Calu3 (cell line): Measurements from ENCODE around the gene TRABD2B. TPM values are rescaled to one million over a fixed set of nuclear protein-coding genes. Genes with fewer than 3 reads are reported as not detected.

Source experiments
- BruUV-seq: library from RNA; stranded (reverse); fragments of 400-500 nt; replicated peaks from 2 replicates; lab custom pipeline; 2021; lab: Mats Ljungman, UMichigan
- CTCF ChIA-PET: fragments of 300-600 bp; sonication (Branson Sonifier 250); formaldehyde crosslinking; loops from one replicate; lab custom pipeline; 2022; ENCODE audit warnings: antibody characterized with exemption; lab: Charles Lee
- DNase-seq: peaks from one replicate; pipeline ENCODE4 v3.0.0; 2022
- H3K27ac Mint-ChIP-seq: one replicate; pipeline ENCODE4 v1.8.0; 2022; ENCODE audit warnings: mixed read lengths; ENCODE audit not compliant: unreplicated experiment
- H3K27me3 Mint-ChIP-seq: one replicate; pipeline ENCODE4 v1.8.0; 2022; ENCODE audit warnings: mixed read lengths; ENCODE audit not compliant: unreplicated experiment
- H3K36me3 Mint-ChIP-seq: one replicate; pipeline ENCODE4 v1.8.0; 2022; ENCODE audit warnings: mild to moderate bottlenecking, moderate library complexity, mixed read lengths; ENCODE audit not compliant: insufficient read depth, unreplicated experiment
- H3K4me1 Mint-ChIP-seq: one replicate; pipeline ENCODE4 v1.8.0; 2022; ENCODE audit warnings: mild to moderate bottlenecking, low read depth, mixed read lengths; ENCODE audit not compliant: unreplicated experiment
- H3K4me3 Mint-ChIP-seq: one replicate; pipeline ENCODE4 v1.8.0; 2022; ENCODE audit warnings: mild to moderate bottlenecking, low read depth, moderate library complexity, mixed read lengths; ENCODE audit not compliant: unreplicated experiment
- H3K9me3 Mint-ChIP-seq: one replicate; pipeline ENCODE4 v1.8.0; 2022; ENCODE audit warnings: low read depth, mixed read lengths; ENCODE audit not compliant: unreplicated experiment
- CTCF ChIP-seq: fragments of 200-600 bp; IDR thresholded peaks from one replicate; pipeline ENCODE4 v1.8.0; 2022; ENCODE audit warnings: antibody characterized with exemption; ENCODE audit not compliant: unreplicated experiment
- intact Hi-C: fragments of 100-400 bp; cut with micrococcal nuclease; formaldehyde crosslinking; loops from one replicate; pipeline ENCODE4 v1.10.0; 2022; ENCODE audit not compliant: unreplicated experiment
- total RNA-seq: library from RNA; stranded (reverse); gene quantifications from 2 replicates; pipeline ENCODE4 v1.2.3, GENCODE V29; 2022

The TRABD2B gene
- total RNA-seq, 1 experiment from 2014 or later: 0.42 TPM

GRCh38 chr1:47887475-47888293 lies 109.5 kb downstream of the TRABD2B start:
- no peak overlapping the region for H3K4me3 Mint-ChIP-seq
- H3K9me3 Mint-ChIP-seq: no peaks in the 10 kb centered on the region
- CTCF ChIA-PET: no interaction called here
- H3K4me1 Mint-ChIP-seq: no peaks in the 10 kb centered on the region
- no peak overlapping the region for H3K27ac Mint-ChIP-seq
- intact Hi-C loops: no loop called here
- DNase-seq: no peak
- H3K36me3 Mint-ChIP-seq: no peaks in the 10 kb centered on the region
- TF ChIP-seq CTCF: no peak
- H3K27me3 Mint-ChIP-seq: peaks cover 13% of the 10 kb centered on the region
- BruUV-seq: no TSS peak

GRCh38 chr1:47887060-47887459 lies 110.1 kb downstream of the TRABD2B start:
- CTCF ChIA-PET: no interaction called here
- no peak for TF ChIP-seq CTCF
- no peaks in the 10 kb centered on the region for H3K36me3 Mint-ChIP-seq
- no TSS peak for BruUV-seq
- intact Hi-C loops: no loop called here
- H3K4me3 Mint-ChIP-seq: no peak overlapping the region
- peaks cover 13% of the 10 kb centered on the region for H3K27me3 Mint-ChIP-seq
- no peak for DNase-seq
- H3K9me3 Mint-ChIP-seq: no peaks in the 10 kb centered on the region
- no peak overlapping the region for H3K27ac Mint-ChIP-seq
- no peaks in the 10 kb centered on the region for H3K4me1 Mint-ChIP-seq

GRCh38 chr1:47886141-47886540 lies 111.0 kb downstream of the TRABD2B start:
- no TSS peak for BruUV-seq
- Mint-ChIP-seq H3K27ac (no peak overlapping the region), H3K27me3 (peaks cover 13% of the 10 kb centered on the region), H3K9me3 (no peaks in the 10 kb centered on the region), H3K4me3 (no peak overlapping the region), H3K4me1 (no peaks in the 10 kb centered on the region), H3K36me3 (no peaks in the 10 kb centered on the region)
- no peak for TF ChIP-seq CTCF
- CTCF ChIA-PET: no interaction called here
- no peak for DNase-seq
- intact Hi-C loops: no loop called here

GRCh38 chr1:47885062-47885830 lies 111.9 kb downstream of the TRABD2B start:
- peaks cover 13% of the 10 kb centered on the region for H3K27me3 Mint-ChIP-seq
- no peaks in the 10 kb centered on the region for H3K4me1 Mint-ChIP-seq
- no peak overlapping the region for H3K4me3 Mint-ChIP-seq
- H3K27ac Mint-ChIP-seq: no peak overlapping the region
- CTCF ChIA-PET: no interaction called here
- intact Hi-C loops: no loop called here
- BruUV-seq: no TSS peak
- H3K36me3 Mint-ChIP-seq: no peaks in the 10 kb centered on the region
- no peak for TF ChIP-seq CTCF
- DNase-seq: no peak
- H3K9me3 Mint-ChIP-seq: no peaks in the 10 kb centered on the region
